ENCODE measurements around the gene ATF6.

DNA sequence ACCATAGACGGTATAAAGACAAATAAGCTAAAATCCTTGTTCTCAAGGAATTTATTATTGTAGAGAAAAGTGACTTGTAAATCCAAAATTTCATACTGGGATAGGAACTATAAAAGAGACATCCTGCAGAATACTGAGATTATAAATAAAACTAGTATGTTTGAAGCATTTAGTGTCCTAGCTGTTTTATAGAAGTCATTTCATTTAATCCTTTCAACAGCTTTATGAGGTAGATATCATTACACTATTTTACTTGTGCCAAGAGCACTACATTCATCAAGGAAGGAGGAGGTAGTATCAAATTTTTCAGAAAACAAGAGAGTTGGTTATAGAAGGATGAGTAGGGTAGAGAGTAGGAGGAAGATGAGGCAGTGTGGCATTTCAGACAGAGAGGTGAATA is 119.6 kb downstream of the ATF6 start:
- no peak for TF ChIP-seq POLR2AphosphoS5 (IDR thresholded peaks at IDR 0.05; ENCODE audit: low read depth, low read length)
- TF ChIP-seq POLR2A (IDR thresholded peaks at IDR 0.05; ENCODE audit: low read depth, low read length): no peak

Measured in GM12891 (cell line).